WTC11 (cell line): Measurements from ENCODE around the gene LARP4B.

Source experiments
- CBFB ChIP-seq: sonication (generic); formaldehyde crosslinking; IDR thresholded peaks from 2 replicates; pipeline ENCODE4 v1.8.1; 2022; ENCODE audit warnings: mild to moderate bottlenecking, low read depth, missing genetic modification reagents
- E2F4 ChIP-seq: sonication (generic); formaldehyde crosslinking; IDR thresholded peaks from 2 replicates; pipeline ENCODE4 v1.8.1; 2022; ENCODE audit warnings: low read depth, mild to moderate bottlenecking, moderate library complexity, missing genetic modification reagents, borderline replicate concordance
- ETV6 ChIP-seq: sonication (generic); formaldehyde crosslinking; IDR thresholded peaks from 2 replicates; pipeline ENCODE4 v1.8.1; 2022; ENCODE audit warnings: mild to moderate bottlenecking, missing genetic modification reagents
- JUN ChIP-seq: sonication (generic); formaldehyde crosslinking; IDR thresholded peaks from 2 replicates; pipeline ENCODE4 v1.8.0; 2023; ENCODE audit warnings: mild to moderate bottlenecking, missing genetic modification reagents
- MXD4 ChIP-seq: fragments of 250-450 bp; sonication (Bioruptor Pico); IDR thresholded peaks from 2 replicates; pipeline ENCODE4 v1.8.0; 2021; ENCODE audit warnings: mild to moderate bottlenecking, moderate library complexity, borderline replicate concordance
- NFE2L1 ChIP-seq: sonication (generic); formaldehyde crosslinking; IDR thresholded peaks from 2 replicates; pipeline ENCODE4 v1.8.1; 2023; ENCODE audit warnings: missing genetic modification reagents
- TCF7 ChIP-seq: sonication (generic); formaldehyde crosslinking; IDR thresholded peaks from 2 replicates; pipeline ENCODE4 v1.8.0; 2022; ENCODE audit warnings: mild to moderate bottlenecking, low read depth, missing genetic modification reagents, moderate library complexity
- ZNF138 ChIP-seq: sonication (generic); formaldehyde crosslinking; conservative IDR thresholded peaks from 2 replicates; pipeline ENCODE4 v1.8.1; 2022; ENCODE audit warnings: mild to moderate bottlenecking, moderate library complexity, missing genetic modification reagents
- TF ChIP-seq, protein P1 (sequence below): fragments of 200-600 bp; IDR thresholded peaks from 2 replicates; pipeline ENCODE4 v1.8.0; 2022; ENCODE audit warnings: antibody characterized with exemption
- TF ChIP-seq, protein P2 (sequence below): fragments of 250-450 bp; sonication (Bioruptor Pico); IDR thresholded peaks from 2 replicates; pipeline ENCODE4 v1.9.0; 2021; ENCODE audit warnings: mild to moderate bottlenecking, borderline replicate concordance
- TF ChIP-seq, protein P3 (sequence below): sonication (generic); formaldehyde crosslinking; IDR thresholded peaks from 2 replicates; pipeline ENCODE4 v1.8.1; 2022; ENCODE audit warnings: mild to moderate bottlenecking, missing genetic modification reagents, moderate library complexity, borderline replicate concordance

GRCh38 chr10:816958-817357 is 114.5 kb downstream of the LARP4B start:
- TF ChIP-seq MXD4 (no peak), JUN (CRISPR knock-in tag) (no peak), ETV6 (CRISPR knock-in tag) (no peak), NFE2L1 (CRISPR knock-in tag) (no peak), CBFB (CRISPR knock-in tag) (no peak), TCF7 (no peak), E2F4 (no peak), ZNF138 (CRISPR knock-in tag) (no peak)
- TF ChIP-seq, protein P1, sequence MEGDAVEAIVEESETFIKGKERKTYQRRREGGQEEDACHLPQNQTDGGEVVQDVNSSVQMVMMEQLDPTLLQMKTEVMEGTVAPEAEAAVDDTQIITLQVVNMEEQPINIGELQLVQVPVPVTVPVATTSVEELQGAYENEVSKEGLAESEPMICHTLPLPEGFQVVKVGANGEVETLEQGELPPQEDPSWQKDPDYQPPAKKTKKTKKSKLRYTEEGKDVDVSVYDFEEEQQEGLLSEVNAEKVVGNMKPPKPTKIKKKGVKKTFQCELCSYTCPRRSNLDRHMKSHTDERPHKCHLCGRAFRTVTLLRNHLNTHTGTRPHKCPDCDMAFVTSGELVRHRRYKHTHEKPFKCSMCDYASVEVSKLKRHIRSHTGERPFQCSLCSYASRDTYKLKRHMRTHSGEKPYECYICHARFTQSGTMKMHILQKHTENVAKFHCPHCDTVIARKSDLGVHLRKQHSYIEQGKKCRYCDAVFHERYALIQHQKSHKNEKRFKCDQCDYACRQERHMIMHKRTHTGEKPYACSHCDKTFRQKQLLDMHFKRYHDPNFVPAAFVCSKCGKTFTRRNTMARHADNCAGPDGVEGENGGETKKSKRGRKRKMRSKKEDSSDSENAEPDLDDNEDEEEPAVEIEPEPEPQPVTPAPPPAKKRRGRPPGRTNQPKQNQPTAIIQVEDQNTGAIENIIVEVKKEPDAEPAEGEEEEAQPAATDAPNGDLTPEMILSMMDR: no peak
- TF ChIP-seq, protein P2, sequence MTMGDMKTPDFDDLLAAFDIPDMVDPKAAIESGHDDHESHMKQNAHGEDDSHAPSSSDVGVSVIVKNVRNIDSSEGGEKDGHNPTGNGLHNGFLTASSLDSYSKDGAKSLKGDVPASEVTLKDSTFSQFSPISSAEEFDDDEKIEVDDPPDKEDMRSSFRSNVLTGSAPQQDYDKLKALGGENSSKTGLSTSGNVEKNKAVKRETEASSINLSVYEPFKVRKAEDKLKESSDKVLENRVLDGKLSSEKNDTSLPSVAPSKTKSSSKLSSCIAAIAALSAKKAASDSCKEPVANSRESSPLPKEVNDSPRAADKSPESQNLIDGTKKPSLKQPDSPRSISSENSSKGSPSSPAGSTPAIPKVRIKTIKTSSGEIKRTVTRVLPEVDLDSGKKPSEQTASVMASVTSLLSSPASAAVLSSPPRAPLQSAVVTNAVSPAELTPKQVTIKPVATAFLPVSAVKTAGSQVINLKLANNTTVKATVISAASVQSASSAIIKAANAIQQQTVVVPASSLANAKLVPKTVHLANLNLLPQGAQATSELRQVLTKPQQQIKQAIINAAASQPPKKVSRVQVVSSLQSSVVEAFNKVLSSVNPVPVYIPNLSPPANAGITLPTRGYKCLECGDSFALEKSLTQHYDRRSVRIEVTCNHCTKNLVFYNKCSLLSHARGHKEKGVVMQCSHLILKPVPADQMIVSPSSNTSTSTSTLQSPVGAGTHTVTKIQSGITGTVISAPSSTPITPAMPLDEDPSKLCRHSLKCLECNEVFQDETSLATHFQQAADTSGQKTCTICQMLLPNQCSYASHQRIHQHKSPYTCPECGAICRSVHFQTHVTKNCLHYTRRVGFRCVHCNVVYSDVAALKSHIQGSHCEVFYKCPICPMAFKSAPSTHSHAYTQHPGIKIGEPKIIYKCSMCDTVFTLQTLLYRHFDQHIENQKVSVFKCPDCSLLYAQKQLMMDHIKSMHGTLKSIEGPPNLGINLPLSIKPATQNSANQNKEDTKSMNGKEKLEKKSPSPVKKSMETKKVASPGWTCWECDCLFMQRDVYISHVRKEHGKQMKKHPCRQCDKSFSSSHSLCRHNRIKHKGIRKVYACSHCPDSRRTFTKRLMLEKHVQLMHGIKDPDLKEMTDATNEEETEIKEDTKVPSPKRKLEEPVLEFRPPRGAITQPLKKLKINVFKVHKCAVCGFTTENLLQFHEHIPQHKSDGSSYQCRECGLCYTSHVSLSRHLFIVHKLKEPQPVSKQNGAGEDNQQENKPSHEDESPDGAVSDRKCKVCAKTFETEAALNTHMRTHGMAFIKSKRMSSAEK (CRISPR knock-in tag): no peak
- TF ChIP-seq, protein P3, sequence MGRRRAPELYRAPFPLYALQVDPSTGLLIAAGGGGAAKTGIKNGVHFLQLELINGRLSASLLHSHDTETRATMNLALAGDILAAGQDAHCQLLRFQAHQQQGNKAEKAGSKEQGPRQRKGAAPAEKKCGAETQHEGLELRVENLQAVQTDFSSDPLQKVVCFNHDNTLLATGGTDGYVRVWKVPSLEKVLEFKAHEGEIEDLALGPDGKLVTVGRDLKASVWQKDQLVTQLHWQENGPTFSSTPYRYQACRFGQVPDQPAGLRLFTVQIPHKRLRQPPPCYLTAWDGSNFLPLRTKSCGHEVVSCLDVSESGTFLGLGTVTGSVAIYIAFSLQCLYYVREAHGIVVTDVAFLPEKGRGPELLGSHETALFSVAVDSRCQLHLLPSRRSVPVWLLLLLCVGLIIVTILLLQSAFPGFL (CRISPR knock-in tag): no peak
